B cell (primary cell): ENCODE results near the gene SEPTIN1. TPM values are rescaled to one million over a fixed set of nuclear protein-coding genes. Genes with fewer than 3 reads are reported as not detected.
"Not testable (repeated sequence)": the region's sequence is repeated elsewhere in the genome, so short reads cannot be mapped to it uniquely, and the experiment has no call there.

Experiments used
- ATAC-seq: fragments of 200-7000 bp; cut with Tn5 transposase; one replicate; pipeline ENCODE4 v1.10.0; 2021; ENCODE audit warnings: low read depth, mild to moderate bottlenecking, moderate number of reproducible peaks, moderate library complexity
- CTCF ChIA-PET: fragments of 350-600 bp; sonication (Branson Sonifier 250); formaldehyde crosslinking; loops from one replicate; lab custom pipeline; 2021; ENCODE audit warnings: antibody characterized with exemption, inconsistent platforms; lab: Charles Lee
- POLR2A ChIA-PET: fragments of 350-600 bp; sonication (Branson Sonifier 250); formaldehyde crosslinking; loops from one replicate; lab custom pipeline; 2021; ENCODE audit warnings: antibody characterized with exemption; lab: Charles Lee
- DNase-seq: peaks from one replicate; pipeline ENCODE4 v3.0.0; 2013
- H2AFZ ChIP-seq: 2 replicates; pipeline ENCODE4 v1.6.1; 2012; ENCODE audit warnings: mild to moderate bottlenecking, low read depth, low read length; ENCODE audit not compliant: insufficient read depth, poor library complexity, severe bottlenecking
- H3K27ac ChIP-seq, 2 donors: 1 replicate in 1 of 2; 2 replicates in 1 of 2; pipeline ENCODE4 v1.5.1; 2012 to 2013; ENCODE audit warnings: low read length in 2 of 2, mild to moderate bottlenecking in 2 of 2, moderate library complexity in 1 of 2
- H3K27me3 ChIP-seq, 4 experiments: fragments of 200-600 bp in 1 of 4; sonication (generic) in 1 of 4; replicated peaks in 1 of 4; 1 replicate in 2 of 4; 2 replicates in 2 of 4; pipeline versions ENCODE4 v1.6.1 to v1.7.0; 2013 to 2016; ENCODE audit warnings: low read length in 3 of 4, mild to moderate bottlenecking in 2 of 4, mixed read lengths in 1 of 4, moderate library complexity in 1 of 4; ENCODE audit not compliant: insufficient read depth in 4 of 4, control insufficient read depth in 3 of 4; ENCODE audit errors: control extremely low read depth in 1 of 4
- H3K36me3 ChIP-seq, 2 experiments: replicated peaks in 1 of 2; 1 replicate in 1 of 2; 2 replicates in 1 of 2; pipeline versions ENCODE4 v1.6.1 to v1.7.1; 2013; ENCODE audit warnings: low read length in 1 of 2; ENCODE audit not compliant: insufficient read depth in 2 of 2, control insufficient read depth in 1 of 2; ENCODE audit errors: control extremely low read depth in 1 of 2, extremely low read depth in 1 of 2
- H3K4me1 ChIP-seq, 2 donors: fragments of 200-600 bp in 1 of 2; sonication (generic) in 1 of 2; 1 replicate in 1 of 2; 2 replicates in 1 of 2; pipeline versions ENCODE4 v1.5.1 to v1.6.1; 2013 to 2017; ENCODE audit warnings: low read length in 2 of 2; ENCODE audit not compliant: control insufficient read depth in 2 of 2, insufficient read depth in 2 of 2
- H3K4me2 ChIP-seq: replicated peaks from 2 replicates; pipeline ENCODE3; 2012; ENCODE audit warnings: mild to moderate bottlenecking, low read depth, low read length; ENCODE audit not compliant: poor library complexity, severe bottlenecking
- H3K4me3 ChIP-seq, 5 experiments: fragments of 200-600 bp in 1 of 5; sonication (generic) in 1 of 5; 1 replicate in 3 of 5; 2 replicates in 2 of 5; pipeline versions ENCODE4 v1.5.1 to v1.7.0; 2011 to 2016; ENCODE audit warnings: low read length in 4 of 5, mild to moderate bottlenecking in 4 of 5, low read depth in 2 of 5, control low read depth in 1 of 5, moderate library complexity in 1 of 5; ENCODE audit not compliant: insufficient read depth in 1 of 5; ENCODE audit errors: control extremely low read depth in 1 of 5, extremely low read depth in 1 of 5
- H3K79me2 ChIP-seq: fragments of 200-600 bp; sonication (generic); one replicate; pipeline ENCODE4 v1.6.0; 2016; ENCODE audit warnings: low read length; ENCODE audit not compliant: control insufficient read depth, insufficient read depth
- H3K9ac ChIP-seq: fragments of 200-600 bp; sonication (generic); 2 replicates; pipeline ENCODE4 v1.6.1; 2017; ENCODE audit warnings: mild to moderate bottlenecking, low read length, moderate library complexity
- H3K9me3 ChIP-seq, 3 donors: one replicate each; pipeline versions ENCODE4 v1.6.1 to v1.7.1; 2013; ENCODE audit warnings: low read length in 2 of 3; ENCODE audit not compliant: control insufficient read depth in 2 of 3, insufficient read depth in 1 of 3; ENCODE audit errors: control extremely low read depth in 1 of 3
- H4K20me1 ChIP-seq: 2 replicates; pipeline ENCODE4 v1.6.0; 2012; ENCODE audit warnings: mild to moderate bottlenecking, low read length; ENCODE audit not compliant: insufficient read depth, control insufficient read depth, poor library complexity, severe bottlenecking
- H3K27ac Mint-ChIP-seq: one replicate; pipeline ENCODE4 v1.8.0; 2021; ENCODE audit warnings: mixed read lengths
- H3K27me3 Mint-ChIP-seq: one replicate; pipeline ENCODE4 v1.8.0; 2021; ENCODE audit warnings: mixed read lengths
- H3K4me1 Mint-ChIP-seq: one replicate; pipeline ENCODE4 v1.8.0; 2021; ENCODE audit warnings: mixed read lengths
- H3K4me3 Mint-ChIP-seq: one replicate; pipeline ENCODE4 v1.8.0; 2021; ENCODE audit warnings: mixed read lengths
- H3K9me3 Mint-ChIP-seq: one replicate; pipeline ENCODE4 v1.8.0; 2022; ENCODE audit warnings: mixed read lengths; ENCODE audit not compliant: insufficient read depth
- EZH2 ChIP-seq: IDR thresholded peaks from 2 replicates; pipeline ENCODE4 v1.6.1; 2012; ENCODE audit warnings: borderline replicate concordance, low read depth, mild to moderate bottlenecking, moderate library complexity, low read length; ENCODE audit not compliant: insufficient read depth, poor library complexity, severe bottlenecking
- WGBS: methylation state at CpG from one replicate; pipeline ENCODE4 v1.1.5; 2013; ENCODE audit warnings: missing lambda C conversion rate; ENCODE audit not compliant: insufficient coverage; 5-methylcytosine and 5-hydroxymethylcytosine counted together
- intact Hi-C: fragments of 100-400 bp; cut with micrococcal nuclease; formaldehyde crosslinking; loops from one replicate; pipeline ENCODE4 v1.10.0; 2022
- polyA plus RNA-seq: library from polyadenylated mRNA; depleted of rRNA; stranded (reverse); fragments of >200 nt; gene quantifications from 2 replicates; pipeline ENCODE4 v1.2.3, GENCODE V29; 2012
- total RNA-seq, 2 donors: library from RNA; stranded (reverse); fragments of 120-200 nt in 1 of 2; gene quantifications; 1 replicate in 1 of 2; 2 replicates in 1 of 2; pipeline versions ENCODE4 v1.2.3 to v1.2.4, GENCODE V29; 2013 to 2022
- TF ChIP-seq, protein P1 (sequence below): fragments of 200-600 bp; IDR thresholded peaks from one replicate; pipeline ENCODE4 v1.8.0; 2022; ENCODE audit warnings: antibody characterized with exemption, mild to moderate bottlenecking

Gene SEPTIN1
- total and polyA plus RNA-seq, 2 donors (not counting 1 experiment from before 2014, with no cell fraction given), result 154 to 302 TPM

DNA sequence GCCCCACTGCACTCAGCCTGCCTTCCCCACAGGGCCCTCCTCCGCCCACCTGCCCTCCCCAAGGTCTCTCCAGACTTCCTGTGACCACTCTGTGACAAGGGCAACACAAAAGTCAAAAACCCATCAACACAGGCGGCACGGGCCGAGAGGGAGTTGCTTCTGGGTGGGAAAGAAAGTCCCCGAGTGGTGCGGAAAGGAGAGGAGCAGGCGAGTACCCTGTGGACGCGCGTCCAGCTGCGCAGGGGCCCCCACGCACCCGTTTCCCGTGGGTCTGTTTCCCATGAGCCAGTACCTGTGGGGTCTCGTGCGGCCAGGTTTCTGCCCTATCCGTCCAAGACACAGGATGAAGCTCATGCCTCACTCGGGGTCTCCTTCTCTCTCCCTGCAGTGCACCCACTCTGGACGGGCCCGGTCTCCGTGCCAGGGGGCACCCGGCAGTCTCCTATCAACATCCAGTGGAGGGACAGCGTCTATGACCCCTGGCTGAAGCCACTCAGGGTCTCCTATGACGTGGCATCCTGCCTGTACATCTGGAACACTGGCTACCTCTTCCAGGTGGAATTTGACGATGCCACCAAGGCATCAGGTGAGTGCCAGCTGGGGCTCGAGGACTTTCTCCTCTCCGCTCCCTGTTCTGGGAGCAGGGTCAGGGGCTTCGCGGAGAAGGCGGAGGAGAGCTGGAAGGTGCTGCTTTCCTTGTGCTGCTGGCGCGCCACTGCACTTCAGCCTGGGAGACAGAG, 39.4 kb downstream of the SEPTIN1 start:
- Histone ChIP-seq H3K27ac (no peak overlapping the region), H3K36me3 (peaks cover 0 to 2% of the 10 kb centered on the region in 2 experiments), H2AFZ (no peak overlapping the region), H3K9ac (no peak overlapping the region), H3K4me2 (no peak overlapping the region), H3K79me2 (peaks cover 7% of the 10 kb centered on the region), H4K20me1 (no peaks in the 10 kb centered on the region), H3K27me3 (no peaks in the 10 kb centered on the region), H3K4me3 (no peak overlapping the region), H3K4me1 (peaks cover 0 to 3% of the 10 kb centered on the region in 2 donors), H3K9me3 (no peaks in the 10 kb centered on the region)
- WGBS, result 96% methylated on average over 25 of the region's 32 CpGs
- Mint-ChIP-seq H3K4me3 (no peak overlapping the region), H3K4me1 (no peaks in the 10 kb centered on the region), H3K9me3 (no peaks in the 10 kb centered on the region), H3K27me3 (no peaks in the 10 kb centered on the region), H3K27ac (no peak overlapping the region)
- CTCF ChIA-PET, result no interaction called here
- intact Hi-C loops, result no loop called here
- ATAC-seq (no peak), DNase-seq (no peak)
- POLR2A ChIA-PET, result no interaction called here
- TF ChIP-seq, protein P1, sequence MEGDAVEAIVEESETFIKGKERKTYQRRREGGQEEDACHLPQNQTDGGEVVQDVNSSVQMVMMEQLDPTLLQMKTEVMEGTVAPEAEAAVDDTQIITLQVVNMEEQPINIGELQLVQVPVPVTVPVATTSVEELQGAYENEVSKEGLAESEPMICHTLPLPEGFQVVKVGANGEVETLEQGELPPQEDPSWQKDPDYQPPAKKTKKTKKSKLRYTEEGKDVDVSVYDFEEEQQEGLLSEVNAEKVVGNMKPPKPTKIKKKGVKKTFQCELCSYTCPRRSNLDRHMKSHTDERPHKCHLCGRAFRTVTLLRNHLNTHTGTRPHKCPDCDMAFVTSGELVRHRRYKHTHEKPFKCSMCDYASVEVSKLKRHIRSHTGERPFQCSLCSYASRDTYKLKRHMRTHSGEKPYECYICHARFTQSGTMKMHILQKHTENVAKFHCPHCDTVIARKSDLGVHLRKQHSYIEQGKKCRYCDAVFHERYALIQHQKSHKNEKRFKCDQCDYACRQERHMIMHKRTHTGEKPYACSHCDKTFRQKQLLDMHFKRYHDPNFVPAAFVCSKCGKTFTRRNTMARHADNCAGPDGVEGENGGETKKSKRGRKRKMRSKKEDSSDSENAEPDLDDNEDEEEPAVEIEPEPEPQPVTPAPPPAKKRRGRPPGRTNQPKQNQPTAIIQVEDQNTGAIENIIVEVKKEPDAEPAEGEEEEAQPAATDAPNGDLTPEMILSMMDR, result no peak
- no peak for TF ChIP-seq EZH2

DNA sequence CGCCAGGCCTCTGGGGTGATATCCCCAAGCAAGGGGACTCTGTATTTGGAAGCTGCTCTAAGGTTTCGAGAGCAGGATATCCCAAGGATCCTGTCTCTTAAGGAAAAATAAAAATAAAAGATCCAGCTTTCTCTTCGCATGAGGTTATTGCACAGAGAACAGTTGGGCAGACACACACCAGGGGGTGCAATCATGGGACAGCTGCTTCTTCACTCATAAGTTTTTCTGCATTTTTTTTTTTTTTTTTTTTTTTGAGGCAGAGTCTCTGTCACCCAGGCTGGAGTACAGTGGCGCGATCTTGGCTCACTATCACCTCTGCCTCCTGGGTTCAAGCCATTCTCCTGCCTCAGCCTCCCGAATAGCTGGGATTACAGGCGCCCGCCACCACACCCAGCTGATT, 40.4 kb downstream of the SEPTIN1 start:
- H3K4me2 ChIP-seq, H3K36me3 ChIP-seq, ATAC-seq, H3K9ac ChIP-seq, H3K27ac ChIP-seq, CTCF ChIA-PET, H3K4me1 Mint-ChIP-seq, H4K20me1 ChIP-seq, H3K4me3 ChIP-seq, DNase-seq, H3K27me3 Mint-ChIP-seq, H3K27me3 ChIP-seq, H3K79me2 ChIP-seq, intact Hi-C loops, H3K4me3 Mint-ChIP-seq, H3K9me3 ChIP-seq, H2AFZ ChIP-seq, H3K9me3 Mint-ChIP-seq, H3K27ac Mint-ChIP-seq: not testable (repeated sequence)
- POLR2A ChIA-PET, result interaction anchor here (1.0 kb wide), 1 partner anchor 10 kb away, joined by 3 read pairs; no protein-coding TSS in a partner anchor
- H3K4me1 ChIP-seq, result peaks cover 9 to 10% of the 10 kb centered on the region in 2 donors
- WGBS, result 89% methylated on average over 1 of the region's 8 CpGs
